GM23338 (cell line): ENCODE measurements around the gene ABHD10. TPM values are rescaled to one million over a fixed set of nuclear protein-coding genes. Genes with fewer than 3 reads are reported as not detected.

Experiments
- ATAC-seq: fragments of 200-7000 bp; cut with Tn5 transposase; 3 replicates; pipeline ENCODE4 v1.9.1; 2020
- DNase-seq: peaks from one replicate; pipeline ENCODE4 v3.0.0-alpha.2; 2015; ENCODE audit warnings: low spot score
- H2AFZ ChIP-seq: fragments of 200-600 bp; sonication (generic); 2 replicates; pipeline ENCODE4 v1.8.0; 2016; ENCODE audit warnings: antibody characterized with exemption, mild to moderate bottlenecking, moderate library complexity
- H3F3A ChIP-seq: fragments of 200-600 bp; sonication (generic); replicated peaks from 2 replicates; pipeline ENCODE4 v1.8.0; 2017; ENCODE audit warnings: antibody characterized with exemption, mixed run types, low read depth
- H3K27ac ChIP-seq: fragments of 200-600 bp; sonication (generic); 2 replicates; pipeline ENCODE4 v1.6.1; 2016; ENCODE audit warnings: low read depth
- H3K27me3 ChIP-seq: fragments of 200-600 bp; sonication (generic); 2 replicates; pipeline ENCODE4 v1.8.0; 2016; ENCODE audit warnings: mild to moderate bottlenecking, mixed run types, moderate library complexity; ENCODE audit not compliant: insufficient read depth
- H3K36me3 ChIP-seq: fragments of 200-600 bp; sonication (generic); 2 replicates; pipeline ENCODE4 v1.8.0; 2016; ENCODE audit warnings: mild to moderate bottlenecking; ENCODE audit not compliant: insufficient read depth
- H3K4me1 ChIP-seq: fragments of 200-600 bp; sonication (generic); 2 replicates; pipeline ENCODE4 v1.8.0; 2016; ENCODE audit warnings: mild to moderate bottlenecking, moderate library complexity; ENCODE audit not compliant: insufficient read depth
- H3K4me2 ChIP-seq: fragments of 200-600 bp; sonication (generic); 2 replicates; pipeline ENCODE4 v1.7.1; 2017; ENCODE audit warnings: mixed run types
- H3K4me3 ChIP-seq: fragments of 200-600 bp; sonication (generic); 2 replicates; pipeline ENCODE4 v1.6.1; 2016; ENCODE audit warnings: mixed run types
- H3K79me2 ChIP-seq: fragments of 200-600 bp; sonication (generic); replicated peaks from 2 replicates; pipeline ENCODE4 v1.8.0; 2017; ENCODE audit warnings: mild to moderate bottlenecking; ENCODE audit not compliant: insufficient read depth
- H3K9me2 ChIP-seq: fragments of 200-600 bp; sonication (generic); 2 replicates; pipeline ENCODE4 v1.8.0; 2017; ENCODE audit not compliant: insufficient read depth
- H4K20me1 ChIP-seq: fragments of 200-600 bp; sonication (generic); replicated peaks from 2 replicates; pipeline ENCODE4 v1.8.0; 2017; ENCODE audit warnings: mild to moderate bottlenecking; ENCODE audit not compliant: insufficient read depth
- H3K27ac Mint-ChIP-seq: 2 replicates; pipeline ENCODE4 v1.8.0; 2020; ENCODE audit warnings: inconsistent platforms, mild to moderate bottlenecking, moderate library complexity, mixed read lengths
- H3K27me3 Mint-ChIP-seq: 3 replicates; pipeline ENCODE4 v1.8.0; 2022; ENCODE audit warnings: low read depth, mild to moderate bottlenecking, moderate library complexity, mixed read lengths, inconsistent platforms; ENCODE audit not compliant: insufficient read depth, poor library complexity
- H3K36me3 Mint-ChIP-seq: 3 replicates; pipeline ENCODE4 v1.8.0; 2021; ENCODE audit warnings: low read depth, mild to moderate bottlenecking, inconsistent platforms, moderate library complexity, mixed read lengths
- H3K4me1 Mint-ChIP-seq: 3 replicates; pipeline ENCODE4 v1.8.0; 2020; ENCODE audit warnings: mild to moderate bottlenecking, inconsistent platforms, mixed read lengths
- H3K4me3 Mint-ChIP-seq: 3 replicates; pipeline ENCODE4 v1.8.0; 2021; ENCODE audit warnings: moderate library complexity, mild to moderate bottlenecking, inconsistent platforms, mixed read lengths
- H3K9me3 Mint-ChIP-seq: 3 replicates; pipeline ENCODE4 v1.8.0; 2020; ENCODE audit warnings: moderate library complexity, mild to moderate bottlenecking, inconsistent platforms, mixed read lengths
- JUNB ChIP-seq: IDR thresholded peaks from one replicate; pipeline ENCODE4 v1.6.1; 2016; ENCODE audit warnings: antibody characterized with exemption; ENCODE audit not compliant: unreplicated experiment
- NANOG ChIP-seq: IDR thresholded peaks from 2 replicates; pipeline ENCODE4 v1.6.1; 2016; ENCODE audit warnings: antibody characterized with exemption, borderline replicate concordance
- POLR2AphosphoS5 ChIP-seq: IDR thresholded peaks from 2 replicates; pipeline ENCODE4 v1.6.1; 2016; ENCODE audit warnings: antibody characterized with exemption, low read depth
- REST ChIP-seq: IDR thresholded peaks from one replicate; pipeline ENCODE4 v1.6.1; 2018; ENCODE audit warnings: antibody characterized with exemption; ENCODE audit not compliant: unreplicated experiment
- STAT1 ChIP-seq: IDR thresholded peaks from one replicate; pipeline ENCODE4 v1.6.1; 2016; ENCODE audit warnings: antibody characterized with exemption; ENCODE audit not compliant: unreplicated experiment
- ZNF114 ChIP-seq: fragments of 250-450 bp; sonication (Bioruptor Pico); IDR thresholded peaks from 2 replicates; pipeline ENCODE4 v1.5.0; 2020; ENCODE audit warnings: mild to moderate bottlenecking, moderate library complexity
- polyA plus RNA-seq: library from polyadenylated mRNA; unstranded; fragments of >200 nt; fragmentation: Nextera tagmentation; extraction: Ambion mirVana; gene quantifications from 2 replicates; pipeline ENCODE4 v1.2.1, GENCODE V29; 2016
- total RNA-seq: library from RNA; depleted of rRNA; stranded (reverse); fragments of >200 nt; shearing (Covaris generic); gene quantifications from 2 replicates; pipeline ENCODE4 v1.2.3, GENCODE V29; 2014
- TF ChIP-seq, protein P1 (sequence below), 2 experiments: fragments of 200-600 bp in 1 of 2; sonication (generic) in 1 of 2; conservative IDR thresholded peaks; 2 replicates each; pipeline versions ENCODE4 v1.5.1 to v1.6.1; 2016 to 2017; ENCODE audit warnings: antibody characterized with exemption in 2 of 2, low read depth in 2 of 2, mild to moderate bottlenecking in 2 of 2, moderate library complexity in 1 of 2
- TF ChIP-seq, protein P2 (sequence below): IDR thresholded peaks from 2 replicates; pipeline ENCODE4 v1.6.1; 2016; ENCODE audit warnings: antibody characterized with exemption

Gene ABHD10
- total and polyA plus RNA-seq, 2 experiments from 2014 or later = 16.9 to 28.0 TPM

DNA sequence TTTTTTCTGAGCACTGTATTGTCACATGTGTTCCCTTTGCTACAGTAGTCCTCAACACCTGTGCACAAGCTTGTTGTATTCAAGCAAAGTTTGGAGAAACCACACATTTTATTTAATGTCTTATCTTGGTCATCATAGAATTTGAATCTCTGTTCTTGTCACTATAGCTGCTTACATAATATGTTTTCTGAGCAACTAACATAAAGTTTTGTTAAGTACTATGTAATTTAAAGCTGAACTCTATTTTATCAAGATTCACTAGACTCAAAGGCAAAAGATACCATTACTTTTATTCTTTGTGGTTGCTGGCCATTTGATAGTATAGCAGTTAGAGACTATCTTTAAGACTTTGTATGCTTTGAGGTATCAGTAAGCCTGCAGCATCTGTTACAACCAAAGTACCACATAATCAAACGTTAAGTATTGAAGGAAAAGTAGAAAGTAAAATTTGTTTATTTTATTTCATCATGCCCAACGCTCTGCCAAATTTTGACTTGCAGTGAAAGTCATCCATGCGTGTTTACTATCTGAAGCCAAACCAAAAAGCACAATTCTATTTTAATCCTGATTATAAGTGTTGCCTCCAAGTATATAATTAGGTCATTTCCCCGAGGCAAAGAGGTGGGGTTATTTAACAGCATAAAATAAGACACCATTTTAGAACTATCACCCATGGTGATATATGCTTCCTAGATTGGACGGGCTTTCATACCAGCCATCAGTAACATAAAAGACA, 10.3 kb upstream of the ABHD10 start:
- peaks cover 4% of the 10 kb centered on the region; the same call in 1 of the 3 replicates for H3K36me3 Mint-ChIP-seq
- Histone ChIP-seq H3K4me1 (peaks cover 7% of the 10 kb centered on the region), H3K4me2 (no peak overlapping the region), H4K20me1 (no peaks in the 10 kb centered on the region), H3K79me2 (no peaks in the 10 kb centered on the region), H3K9me2 (no peaks in the 10 kb centered on the region), H3K27me3 (no peaks in the 10 kb centered on the region), H3K36me3 (no peaks in the 10 kb centered on the region), H2AFZ (no peak overlapping the region), H3K27ac (no peak overlapping the region), H3K4me3 (no peak overlapping the region), H3F3A (no peaks in the 10 kb centered on the region)
- peaks cover 8% of the 10 kb centered on the region for H3K4me1 Mint-ChIP-seq
- H3K27ac Mint-ChIP-seq = no peak overlapping the region
- no peaks in the 10 kb centered on the region for H3K9me3 Mint-ChIP-seq
- no peak overlapping the region for H3K4me3 Mint-ChIP-seq
- ATAC-seq = no peak
- no peak for DNase-seq
- TF ChIP-seq NANOG = no peak
- H3K27me3 Mint-ChIP-seq = peaks cover 2% of the 10 kb centered on the region

- Mint-ChIP-seq H3K4me1 (peaks cover 8% of the 10 kb centered on the region), H3K36me3 (peaks cover 4% of the 10 kb centered on the region; the same call in 1 of the 3 replicates), H3K4me3 (no peak overlapping the region), H3K27ac (no peak overlapping the region), H3K9me3 (no peaks in the 10 kb centered on the region), H3K27me3 (peaks cover 2% of the 10 kb centered on the region)
- H3F3A ChIP-seq = no peaks in the 10 kb centered on the region
- no peaks in the 10 kb centered on the region for H3K79me2 ChIP-seq
- H3K27me3 ChIP-seq = no peaks in the 10 kb centered on the region
- DNase-seq (no peak), ATAC-seq (no peak)
- H4K20me1 ChIP-seq = no peaks in the 10 kb centered on the region
- no peak overlapping the region for H2AFZ ChIP-seq
- H3K4me2 ChIP-seq = no peak overlapping the region
- H3K27ac ChIP-seq = no peak overlapping the region
- no peaks in the 10 kb centered on the region for H3K36me3 ChIP-seq
- H3K4me3 ChIP-seq = no peak overlapping the region
- no peaks in the 10 kb centered on the region for H3K9me2 ChIP-seq
- peaks cover 7% of the 10 kb centered on the region for H3K4me1 ChIP-seq
- TF ChIP-seq, protein P1, sequence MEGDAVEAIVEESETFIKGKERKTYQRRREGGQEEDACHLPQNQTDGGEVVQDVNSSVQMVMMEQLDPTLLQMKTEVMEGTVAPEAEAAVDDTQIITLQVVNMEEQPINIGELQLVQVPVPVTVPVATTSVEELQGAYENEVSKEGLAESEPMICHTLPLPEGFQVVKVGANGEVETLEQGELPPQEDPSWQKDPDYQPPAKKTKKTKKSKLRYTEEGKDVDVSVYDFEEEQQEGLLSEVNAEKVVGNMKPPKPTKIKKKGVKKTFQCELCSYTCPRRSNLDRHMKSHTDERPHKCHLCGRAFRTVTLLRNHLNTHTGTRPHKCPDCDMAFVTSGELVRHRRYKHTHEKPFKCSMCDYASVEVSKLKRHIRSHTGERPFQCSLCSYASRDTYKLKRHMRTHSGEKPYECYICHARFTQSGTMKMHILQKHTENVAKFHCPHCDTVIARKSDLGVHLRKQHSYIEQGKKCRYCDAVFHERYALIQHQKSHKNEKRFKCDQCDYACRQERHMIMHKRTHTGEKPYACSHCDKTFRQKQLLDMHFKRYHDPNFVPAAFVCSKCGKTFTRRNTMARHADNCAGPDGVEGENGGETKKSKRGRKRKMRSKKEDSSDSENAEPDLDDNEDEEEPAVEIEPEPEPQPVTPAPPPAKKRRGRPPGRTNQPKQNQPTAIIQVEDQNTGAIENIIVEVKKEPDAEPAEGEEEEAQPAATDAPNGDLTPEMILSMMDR (conservative IDR thresholded peaks at IDR 0.05; ENCODE audit: low read depth in 2 of 2) = no peak
- no peak for TF ChIP-seq NANOG
- TF ChIP-seq ZNF114 (CRISPR knock-in tag) = no peak
- no peak for TF ChIP-seq STAT1
- TF ChIP-seq JUNB = no peak
- TF ChIP-seq, protein P2, sequence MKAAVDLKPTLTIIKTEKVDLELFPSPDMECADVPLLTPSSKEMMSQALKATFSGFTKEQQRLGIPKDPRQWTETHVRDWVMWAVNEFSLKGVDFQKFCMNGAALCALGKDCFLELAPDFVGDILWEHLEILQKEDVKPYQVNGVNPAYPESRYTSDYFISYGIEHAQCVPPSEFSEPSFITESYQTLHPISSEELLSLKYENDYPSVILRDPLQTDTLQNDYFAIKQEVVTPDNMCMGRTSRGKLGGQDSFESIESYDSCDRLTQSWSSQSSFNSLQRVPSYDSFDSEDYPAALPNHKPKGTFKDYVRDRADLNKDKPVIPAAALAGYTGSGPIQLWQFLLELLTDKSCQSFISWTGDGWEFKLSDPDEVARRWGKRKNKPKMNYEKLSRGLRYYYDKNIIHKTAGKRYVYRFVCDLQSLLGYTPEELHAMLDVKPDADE = no peak
- TF ChIP-seq REST = no peak
- no peak for TF ChIP-seq POLR2AphosphoS5
Measured at GRCh38 chr3:111970376-111970775, 8.4 kb upstream of the ABHD10 start.
